Measurements from ENCODE around the gene SAP30BP.

DNA sequence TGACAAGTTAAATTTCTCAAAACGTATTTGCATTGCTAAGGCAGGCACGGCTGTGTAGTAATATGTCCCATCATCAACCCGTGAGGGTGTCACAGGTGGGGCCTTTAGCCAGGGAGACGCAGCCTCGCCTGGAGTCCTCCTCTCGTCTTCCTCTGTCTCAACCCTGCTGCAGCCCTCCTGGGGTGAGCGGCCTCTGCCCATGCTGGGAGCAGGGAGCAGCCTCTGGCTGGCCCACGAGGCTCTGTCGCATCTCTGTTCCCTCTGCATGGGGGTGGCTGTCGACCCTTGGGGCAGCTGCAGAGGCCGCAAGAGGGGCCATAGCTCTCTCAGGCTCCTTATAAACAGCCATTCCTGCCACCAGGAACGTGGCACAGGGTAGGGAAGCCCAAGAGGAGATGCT lies 34.7 kb upstream of the SAP30BP start:
- TF ChIP-seq CTCF (IDR thresholded peaks at IDR 0.05; ENCODE audit: low read depth, low read length, missing input control) (no peak), RAD21 (IDR thresholded peaks at IDR 0.05) (no peak), ZBTB33 (IDR thresholded peaks at IDR 0.05) (no peak)
- TF ChIP-seq, protein P1, sequence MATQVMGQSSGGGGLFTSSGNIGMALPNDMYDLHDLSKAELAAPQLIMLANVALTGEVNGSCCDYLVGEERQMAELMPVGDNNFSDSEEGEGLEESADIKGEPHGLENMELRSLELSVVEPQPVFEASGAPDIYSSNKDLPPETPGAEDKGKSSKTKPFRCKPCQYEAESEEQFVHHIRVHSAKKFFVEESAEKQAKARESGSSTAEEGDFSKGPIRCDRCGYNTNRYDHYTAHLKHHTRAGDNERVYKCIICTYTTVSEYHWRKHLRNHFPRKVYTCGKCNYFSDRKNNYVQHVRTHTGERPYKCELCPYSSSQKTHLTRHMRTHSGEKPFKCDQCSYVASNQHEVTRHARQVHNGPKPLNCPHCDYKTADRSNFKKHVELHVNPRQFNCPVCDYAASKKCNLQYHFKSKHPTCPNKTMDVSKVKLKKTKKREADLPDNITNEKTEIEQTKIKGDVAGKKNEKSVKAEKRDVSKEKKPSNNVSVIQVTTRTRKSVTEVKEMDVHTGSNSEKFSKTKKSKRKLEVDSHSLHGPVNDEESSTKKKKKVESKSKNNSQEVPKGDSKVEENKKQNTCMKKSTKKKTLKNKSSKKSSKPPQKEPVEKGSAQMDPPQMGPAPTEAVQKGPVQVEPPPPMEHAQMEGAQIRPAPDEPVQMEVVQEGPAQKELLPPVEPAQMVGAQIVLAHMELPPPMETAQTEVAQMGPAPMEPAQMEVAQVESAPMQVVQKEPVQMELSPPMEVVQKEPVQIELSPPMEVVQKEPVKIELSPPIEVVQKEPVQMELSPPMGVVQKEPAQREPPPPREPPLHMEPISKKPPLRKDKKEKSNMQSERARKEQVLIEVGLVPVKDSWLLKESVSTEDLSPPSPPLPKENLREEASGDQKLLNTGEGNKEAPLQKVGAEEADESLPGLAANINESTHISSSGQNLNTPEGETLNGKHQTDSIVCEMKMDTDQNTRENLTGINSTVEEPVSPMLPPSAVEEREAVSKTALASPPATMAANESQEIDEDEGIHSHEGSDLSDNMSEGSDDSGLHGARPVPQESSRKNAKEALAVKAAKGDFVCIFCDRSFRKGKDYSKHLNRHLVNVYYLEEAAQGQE (IDR thresholded peaks at IDR 0.05): no peak
